Stimulated activated CD4-positive, alpha-beta T cell treated with anti-CD3 and anti-CD28 coated beads, Interleukin-4, amount 100 ng/mL, for 24 hours (primary cell): ENCODE results near the gene THOC3.
"Not testable (repeated sequence)": the region's sequence is repeated elsewhere in the genome, so short reads cannot be mapped to it uniquely, and the experiment has no call there.

Experiments
- DNase-seq: peaks from one replicate; pipeline ENCODE4 v3.0.0-alpha.2; 2020

Gene THOC3

GRCh38 chr5:175938489-175938888, 29.6 kb downstream of the THOC3 start:
- not testable (repeated sequence) for DNase-seq

- not testable (repeated sequence) for DNase-seq
Measured at GRCh38 chr5:175928752-175929151, 39.4 kb downstream of the THOC3 start.

- DNase-seq, result not testable (repeated sequence)
Measured at GRCh38 chr5:175925106-175925505, 43.0 kb downstream of the THOC3 start.

GRCh38 chr5:175922192-175922885, 45.8 kb downstream of the THOC3 start:
- DNase-seq, result no peak

GRCh38 chr5:175921061-175921730, 46.9 kb downstream of the THOC3 start:
- no peak for DNase-seq

GRCh38 chr5:175920231-175920811, 47.8 kb downstream of the THOC3 start:
- DNase-seq, result no peak

GRCh38 chr5:175915066-175916037, 52.8 kb downstream of the THOC3 start:
- DNase-seq, result not testable (repeated sequence)

- not testable (repeated sequence) for DNase-seq
Measured at GRCh38 chr5:175913835-175914672, 54.1 kb downstream of the THOC3 start.

GRCh38 chr5:175910072-175910471, 58.0 kb downstream of the THOC3 start:
- DNase-seq, result not testable (repeated sequence)
